GM19467 (cell line): ENCODE data around the gene BTNL9.
"Not testable (repeated sequence)": the region's sequence is repeated elsewhere in the genome, so short reads cannot be mapped to it uniquely, and the experiment has no call there.

ENCODE experiments used
- ATAC-seq: cut with Tn5 transposase; IDR thresholded peaks from one replicate; pipeline ENCODE4 v1.9.1; 2021; ENCODE audit warnings: mild to moderate bottlenecking, moderate library complexity; ENCODE audit not compliant: unreplicated experiment

Gene BTNL9

GRCh38 chr5:181097383-181097753 lies 57.3 kb downstream of the BTNL9 start:
- not testable (repeated sequence) for ATAC-seq

GRCh38 chr5:181097759-181098491 lies 57.9 kb downstream of the BTNL9 start:
- ATAC-seq: not testable (repeated sequence)

- no peak for ATAC-seq
These were observed 58.9 kb downstream of the BTNL9 start for GRCh38 chr5:181098762-181099601.

- ATAC-seq: no peak
These were observed 59.6 kb downstream of the BTNL9 start for GRCh38 chr5:181099602-181100086.

GRCh38 chr5:181100121-181100875 lies 60.2 kb downstream of the BTNL9 start:
- ATAC-seq: no peak

GRCh38 chr5:181101030-181101641 lies 61.1 kb downstream of the BTNL9 start:
- ATAC-seq: not testable (repeated sequence)

GRCh38 chr5:181101930-181102674 lies 62.0 kb downstream of the BTNL9 start:
- ATAC-seq: not testable (repeated sequence)

GRCh38 chr5:181104259-181104568 lies 64.1 kb downstream of the BTNL9 start:
- ATAC-seq: not testable (repeated sequence)

GRCh38 chr5:181104606-181105390 lies 64.7 kb downstream of the BTNL9 start:
- not testable (repeated sequence) for ATAC-seq

- ATAC-seq: no peak
These were observed 65.4 kb downstream of the BTNL9 start for GRCh38 chr5:181105391-181106025.

- no peak for ATAC-seq
These were observed 67.6 kb downstream of the BTNL9 start for GRCh38 chr5:181107699-181108098.

- no peak for ATAC-seq
These were observed 68.6 kb downstream of the BTNL9 start for GRCh38 chr5:181108578-181109165.

GRCh38 chr5:181109489-181110013 lies 69.5 kb downstream of the BTNL9 start:
- ATAC-seq: no peak

- ATAC-seq: no peak
These were observed 70.9 kb downstream of the BTNL9 start for GRCh38 chr5:181111010-181111409.
